HG02973 (cell line): ENCODE measurements around the gene SLC9A7.
"Not testable (repeated sequence)": the region's sequence is repeated elsewhere in the genome, so short reads cannot be mapped to it uniquely, and the experiment has no call there.

Experiments used
- ATAC-seq: cut with Tn5 transposase; IDR thresholded peaks from one replicate; pipeline ENCODE4 v1.9.1; 2021; ENCODE audit warnings: moderate library complexity; ENCODE audit not compliant: unreplicated experiment

Gene SLC9A7

DNA sequence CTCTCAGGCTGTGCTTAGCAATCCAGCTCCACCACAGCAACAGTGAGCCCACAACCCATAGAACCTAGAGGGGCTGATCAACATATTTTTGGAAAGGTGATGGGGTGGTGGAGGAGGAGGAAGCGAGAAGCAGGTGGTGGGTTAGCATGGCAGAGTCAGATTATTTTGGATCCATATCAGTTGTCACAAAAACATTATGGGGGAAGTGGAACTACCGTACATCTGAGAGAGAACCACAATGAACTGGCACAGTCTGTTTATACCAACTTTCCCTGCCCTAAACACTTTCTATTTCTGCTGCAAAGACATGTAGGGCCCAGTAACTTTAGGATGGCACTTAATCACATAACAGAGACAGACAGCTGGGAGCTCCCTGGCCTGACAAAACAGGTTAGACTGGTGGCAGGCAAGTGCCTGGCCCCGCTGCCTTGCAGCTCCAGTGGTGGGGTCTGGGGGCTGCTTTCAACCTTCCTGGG lies 4.3 kb downstream of the SLC9A7 start:
- no peak for ATAC-seq

DNA sequence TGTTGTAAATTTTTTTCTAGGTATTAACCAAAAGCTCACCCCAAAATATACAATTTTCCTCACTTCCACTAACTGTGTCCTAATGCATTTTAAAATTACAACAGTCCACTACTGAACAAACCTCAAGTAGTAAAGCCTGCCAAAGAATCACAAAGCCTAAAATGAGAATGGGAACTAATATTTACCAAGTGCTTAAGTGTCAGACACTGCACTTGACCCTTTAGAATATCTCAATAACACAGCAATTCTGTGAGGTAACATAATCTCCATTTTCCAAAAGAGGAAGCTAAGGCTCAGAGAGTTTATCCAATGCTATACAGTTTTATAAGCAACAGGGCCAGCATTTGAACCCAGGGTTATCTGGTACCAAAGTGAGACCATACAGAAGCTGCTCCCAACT lies 4.9 kb downstream of the SLC9A7 start:
- no peak for ATAC-seq

- ATAC-seq = no peak
These were observed 8.0 kb downstream of the SLC9A7 start for GRCh38 chrX:46750889-46751288.

- no peak for ATAC-seq
These were observed 14.9 kb downstream of the SLC9A7 start for GRCh38 chrX:46744009-46744408.

GRCh38 chrX:46743046-46743445 lies 15.9 kb downstream of the SLC9A7 start:
- ATAC-seq = no peak

DNA sequence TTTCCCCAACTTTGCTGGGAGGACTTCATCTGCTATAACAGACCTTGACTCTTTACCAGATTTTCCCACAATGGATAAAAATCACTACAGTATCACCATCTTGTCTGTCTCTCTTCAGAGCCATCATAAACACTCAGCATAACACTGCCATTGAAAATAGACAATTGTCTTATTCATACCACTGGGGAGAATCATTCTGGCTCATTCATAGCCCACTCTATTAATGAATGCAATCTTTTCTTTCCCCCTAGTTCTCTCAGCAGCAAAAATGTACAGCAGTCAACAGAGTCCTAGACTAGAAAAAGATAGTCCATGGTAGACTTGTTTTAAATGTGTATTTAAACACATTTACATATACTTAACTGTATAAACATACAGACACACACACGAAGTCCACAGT lies 19.2 kb downstream of the SLC9A7 start:
- ATAC-seq = no peak

- no peak for ATAC-seq
These were observed 21.5 kb downstream of the SLC9A7 start for GRCh38 chrX:46737462-46737861.

DNA sequence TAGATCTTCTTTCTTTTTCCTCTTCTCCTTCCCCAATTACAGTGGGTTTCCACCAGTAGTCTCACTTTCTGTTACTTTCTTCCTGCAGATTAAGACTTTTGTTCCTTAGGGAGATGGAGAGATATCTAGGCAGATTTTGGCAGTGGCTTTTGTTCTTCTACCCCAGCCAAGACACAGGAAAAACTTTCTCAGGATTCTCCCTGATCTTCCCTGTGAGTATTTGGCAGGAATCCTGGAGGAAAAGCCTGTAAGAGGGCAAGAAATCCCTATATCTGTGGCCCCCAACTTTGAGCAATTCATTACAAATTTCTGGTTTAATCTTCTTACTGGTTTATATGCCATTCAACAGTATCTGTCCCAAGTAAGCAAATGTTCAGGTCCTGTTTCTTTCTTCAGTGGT lies 21.9 kb downstream of the SLC9A7 start:
- ATAC-seq = no peak

GRCh38 chrX:46735622-46736021 lies 23.3 kb downstream of the SLC9A7 start:
- no peak for ATAC-seq

DNA sequence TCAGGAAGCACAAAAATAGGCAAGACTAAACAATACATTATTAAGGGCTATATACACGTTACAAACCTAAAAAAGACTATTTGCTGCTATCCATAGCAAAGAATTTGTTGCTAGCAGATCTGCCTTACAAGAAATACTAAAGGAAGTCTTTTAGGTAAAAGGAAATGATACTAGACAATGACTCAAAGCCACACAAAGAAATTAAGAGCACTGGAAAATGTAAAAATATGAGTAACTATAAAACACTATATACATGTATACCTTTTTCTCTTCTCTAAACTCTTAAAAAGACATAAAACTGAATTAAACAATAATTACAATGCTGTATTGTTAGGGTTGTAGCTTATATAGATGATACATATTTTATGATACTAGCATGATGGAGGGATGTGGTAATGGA lies 25.7 kb downstream of the SLC9A7 start:
- ATAC-seq = no peak

GRCh38 chrX:46730765-46731164 lies 28.2 kb downstream of the SLC9A7 start:
- no peak for ATAC-seq

DNA sequence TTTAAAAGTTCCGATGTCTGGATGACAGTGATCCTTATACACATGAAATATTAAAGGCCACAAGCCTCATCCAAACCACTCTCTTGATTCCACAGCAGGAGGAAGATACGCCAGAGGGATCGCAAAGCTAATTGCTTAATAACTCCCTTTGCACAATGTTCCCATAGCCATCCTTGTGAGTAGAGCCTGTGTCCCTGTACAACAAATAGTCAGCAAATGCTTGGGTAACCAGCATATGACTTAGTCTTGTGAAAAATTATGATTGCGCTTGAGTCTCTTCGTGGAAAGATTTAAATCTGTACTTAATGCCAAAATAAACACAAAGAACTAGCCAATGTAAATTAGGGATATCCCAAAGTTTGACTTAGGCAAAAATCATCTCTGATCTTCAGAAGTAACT lies 31.5 kb downstream of the SLC9A7 start:
- ATAC-seq = no peak

DNA sequence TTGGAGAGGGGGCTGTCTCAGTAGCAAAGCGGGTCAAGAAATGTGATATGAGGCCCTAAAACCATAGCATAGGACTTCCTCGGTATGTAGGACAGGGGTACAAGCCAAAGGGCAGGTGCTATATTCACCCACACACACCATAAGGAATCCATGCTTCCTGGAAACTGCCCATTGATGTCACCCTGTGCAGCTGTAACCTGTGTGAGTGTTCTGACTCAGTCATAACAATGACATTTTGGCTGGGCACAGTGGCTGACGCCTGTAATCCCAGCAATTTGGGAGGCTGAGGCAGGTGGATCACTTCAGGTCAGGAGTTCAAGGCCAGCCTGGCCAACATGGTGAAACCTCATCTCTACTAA lies 35.4 kb downstream of the SLC9A7 start:
- ATAC-seq = not testable (repeated sequence)

GRCh38 chrX:46722742-46723568 lies 36.0 kb downstream of the SLC9A7 start:
- ATAC-seq = no peak

DNA sequence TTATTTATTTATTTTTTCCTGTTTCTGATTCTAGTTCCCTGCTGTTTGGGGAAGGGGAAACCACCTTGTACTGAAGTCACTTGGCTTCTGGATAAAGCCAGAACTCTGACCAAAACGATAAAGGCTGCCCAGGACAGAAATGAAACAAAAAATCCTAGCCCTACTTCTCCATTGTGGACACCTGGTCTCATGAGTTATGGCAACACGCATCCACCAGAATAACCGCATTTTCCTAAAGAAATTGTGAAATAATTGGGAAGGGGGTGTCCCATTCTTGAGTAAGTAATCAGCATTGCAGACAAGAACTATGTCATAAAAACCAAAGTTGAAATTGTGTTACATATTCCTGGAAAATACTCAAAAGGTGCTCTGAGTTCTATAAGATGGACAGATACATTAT lies 42.1 kb downstream of the SLC9A7 start:
- ATAC-seq = no peak

GRCh38 chrX:46715997-46716396 lies 42.9 kb downstream of the SLC9A7 start:
- ATAC-seq = no peak

- no peak for ATAC-seq
These were observed 43.4 kb downstream of the SLC9A7 start for GRCh38 chrX:46715530-46715929.

DNA sequence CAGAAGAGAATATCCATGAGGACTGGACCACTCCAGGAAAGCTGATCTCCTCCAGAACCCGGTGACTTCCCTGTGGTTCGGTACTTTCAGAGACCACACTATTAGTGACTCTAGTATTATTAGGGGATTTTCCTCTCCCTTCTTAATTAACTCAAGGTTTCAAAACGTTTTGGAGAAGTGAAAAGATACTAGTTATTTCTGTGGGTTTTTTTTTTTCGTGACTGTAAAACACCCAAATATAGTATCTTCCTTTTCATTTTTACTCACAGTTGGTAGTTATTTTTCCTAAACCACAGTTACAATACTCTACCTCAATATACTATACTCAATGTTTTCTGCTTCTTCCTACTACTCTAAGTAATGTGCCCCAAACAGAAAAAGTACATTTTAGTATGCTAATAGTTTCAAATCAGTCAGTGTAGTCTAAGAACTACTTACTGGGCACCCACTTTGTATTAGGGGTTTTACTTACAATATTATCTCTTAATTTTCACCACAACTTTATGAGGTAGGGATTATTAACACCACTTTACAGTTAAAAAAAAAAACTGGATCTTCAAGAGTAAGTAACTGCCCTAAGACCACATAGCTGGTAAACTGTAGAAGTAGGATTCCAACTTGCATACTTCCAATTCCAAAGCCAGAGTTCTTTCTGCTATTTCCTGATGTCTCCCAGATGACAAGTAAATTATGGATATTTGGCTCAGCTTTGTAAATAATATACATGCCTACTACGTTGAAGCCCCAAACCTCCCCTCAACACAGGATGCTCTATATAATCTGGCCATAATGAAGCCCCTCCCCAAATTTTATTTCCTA lies 45.0 kb downstream of the SLC9A7 start:
- ATAC-seq = peak; percentile 44

GRCh38 chrX:46712764-46713163 lies 46.2 kb downstream of the SLC9A7 start:
- ATAC-seq = no peak

DNA sequence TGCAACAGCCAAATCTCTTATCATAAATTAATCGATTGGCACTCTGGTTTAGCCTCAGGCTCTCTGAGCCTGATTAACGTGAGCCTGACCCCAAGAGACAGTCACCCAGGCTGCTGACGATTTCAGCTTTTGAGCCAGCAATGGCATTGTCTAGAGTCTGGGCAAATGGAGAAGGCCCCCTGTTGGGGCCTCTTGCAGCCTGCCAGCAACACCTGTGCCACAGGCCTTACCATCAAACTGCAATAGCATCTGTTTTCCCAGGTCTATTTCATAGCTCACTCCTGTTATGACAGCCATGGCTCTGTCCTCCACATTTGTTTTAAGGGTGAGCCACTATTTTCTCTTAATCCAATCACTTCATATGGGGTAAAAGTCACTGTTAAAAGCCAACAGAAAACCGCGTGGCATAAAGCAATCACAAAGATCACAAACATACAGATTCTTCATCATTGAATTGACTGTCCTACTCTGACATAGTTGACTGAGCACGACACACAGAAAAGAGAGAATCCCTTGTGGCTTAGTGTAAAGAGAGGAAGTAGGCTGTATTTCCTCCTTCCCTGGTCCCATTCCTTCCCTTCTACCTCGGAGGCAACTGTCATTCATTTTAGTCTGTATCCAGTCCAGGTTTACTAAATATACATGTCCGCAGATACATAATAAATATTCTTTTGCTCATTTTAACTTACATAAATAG lies 47.8 kb downstream of the SLC9A7 start:
- ATAC-seq = no peak

DNA sequence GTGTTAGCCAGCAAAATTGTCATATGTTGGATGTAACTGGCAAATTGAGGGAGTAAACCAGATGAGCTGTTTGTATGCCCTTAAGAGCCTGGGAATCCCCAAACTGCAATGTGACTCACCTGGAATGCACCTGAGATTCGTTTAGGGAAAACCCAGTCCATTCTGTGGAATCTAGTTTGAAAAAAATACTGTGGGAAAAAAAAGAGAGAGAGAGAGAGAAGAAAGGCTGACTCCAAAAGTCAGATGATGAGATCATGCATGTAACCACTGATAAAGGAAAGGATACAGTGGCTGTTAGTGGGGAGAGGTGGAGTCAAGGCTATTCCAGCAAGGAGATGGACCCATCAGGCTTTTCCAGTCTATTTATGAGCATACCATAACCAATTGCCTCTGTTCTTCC lies 48.5 kb downstream of the SLC9A7 start:
- ATAC-seq = no peak
